Pancreas (tissue), 10 donors: ENCODE results near the gene NTSR1. TPM values are rescaled to one million over a fixed set of nuclear protein-coding genes. Genes with fewer than 3 reads are reported as not detected.

Source experiments
- ATAC-seq, 4 donors: fragments of 200-7000 bp; cut with Tn5 transposase; one replicate each; pipeline versions ENCODE4 v1.8.0 to v1.9.1; 2020; ENCODE audit warnings: mild to moderate bottlenecking in 4 of 4, moderate library complexity in 4 of 4
- DNase-seq, 6 donors: peaks; one replicate each; pipeline ENCODE4 v3.0.0-alpha.2; 2020
- FAIRE-seq: peaks from 2 replicates; lab custom pipeline; 2012; peaks lifted over from hg19 to GRCh38; lab: Jason Lieb, UNC
- H3K27ac ChIP-seq, 4 donors: fragments of 200-600 bp; sonication (generic); 1 replicate in 3 of 4; 2 replicates in 1 of 4; pipeline versions ENCODE4 v1.5.0 to v1.8.0; 2020
- H3K27me3 ChIP-seq, 4 donors: fragments of 200-600 bp; one replicate each; pipeline ENCODE4 v1.8.0; 2021
- H3K36me3 ChIP-seq, 3 donors: fragments of 200-600 bp; sonication (generic) in 1 of 3; one replicate each; pipeline versions ENCODE4 v1.5.0 to v1.8.0; 2020 to 2021
- H3K4me1 ChIP-seq, 3 donors: fragments of 200-600 bp; one replicate each; pipeline ENCODE4 v1.8.0; 2021
- H3K4me3 ChIP-seq, 4 donors: fragments of 200-600 bp; sonication (generic) in 2 of 4; one replicate each; pipeline versions ENCODE4 v1.5.0 to v1.8.0; 2020 to 2021
- H3K9me3 ChIP-seq, 4 donors: fragments of 200-600 bp; one replicate each; pipeline ENCODE4 v1.8.0; 2021
- CTCF ChIP-seq, 4 donors: fragments of 200-600 bp; sonication (generic) in 3 of 4; IDR thresholded peaks; one replicate each; pipeline versions ENCODE4 v1.5.0 to v1.8.0; 2021; ENCODE audit warnings: antibody characterized with exemption in 4 of 4
- WGBS, 2 donors: extraction: QIAGEN DNeasy Blood & Tissue Kit; methylation state at CpG; one replicate each; pipeline ENCODE4 v1.1.7; 2013; 5-methylcytosine and 5-hydroxymethylcytosine counted together
- intact Hi-C, 3 donors: fragments of 100-400 bp; cut with DNase I; formaldehyde crosslinking; loops; one replicate each; pipeline versions ENCODE4 v1.11.1 to v1.14.2; 2022
- polyA plus RNA-seq, 2 donors: library from polyadenylated mRNA; stranded (reverse); fragments of 200-250 nt; gene quantifications; one replicate each; pipeline ENCODE4 v1.2.3, GENCODE V29; 2013
- total RNA-seq, 6 donors: library from RNA; stranded (reverse); fragmentation: NEBNext Ultra II Directional in 4 of 6; extraction: Animal tissue kit (Norgen Biotek cat#: 25700) in 4 of 6; gene quantifications; one replicate each; pipeline versions ENCODE4 v1.2.1 to v1.2.4, GENCODE V29; 2021 to 2023
- donor health status: healthy with polysubstance abuse.
- donor health status: DM: no; HTN: no; CAD: no; lungs with moderate emphysema.
- donor health status: DM: no; HTN: no; CAD: no.
- donor health status: control.
- donor health status: control.
- donor health status: Bipolar disorder and iron deficiency.
- donor health status: DM: yes; HTN: yes; CAD: no.
- donor health status: DM: no; HTN: no; CAD: no.
- donor health status: DM: no; HTN: no; CAD: no.
- donor health status: DM: yes; HTN: yes; CAD: no.

NTSR1 gene
- total and polyA plus RNA-seq, 8 donors = 0.02 to 0.15 (median 0.09) TPM; not detected in 2

GRCh38 chr20:62811720-62812119 is 103.1 kb downstream of the NTSR1 start:
- intact Hi-C loops = no loop called here
- 88 to 91% methylated on average over 9 to 10 of the region's 10 CpGs for whole genome bisulfite sequencing, 2 donors
- no peak for TF ChIP-seq CTCF (IDR thresholded peaks at IDR 0.05)
- Histone ChIP-seq H3K27ac (no peak overlapping the region), H3K36me3 (peaks cover 0 to 47% (median 22%) of the 10 kb centered on the region in 3 donors), H3K4me3 (no peak overlapping the region), H3K4me1 (no peaks in the 10 kb centered on the region), H3K9me3 (no peaks in the 10 kb centered on the region), H3K27me3 (no peaks in the 10 kb centered on the region)
- FAIRE-seq (no peak), DNase-seq (no peak), ATAC-seq (no peak)

Other genes with a start within 250 kb of the NTSR1 start
- gene GATA5, start 232.8 kb upstream of the NTSR1 start, total RNA-seq = under 1 TPM in 1 of 6 donors, not detected in 5; 0.34 TPM
- under 1 TPM; 0.02 to 0.15 TPM for gene GATA5, start 232.8 kb upstream of the NTSR1 start, polyA plus RNA-seq
- gene SLCO4A1, start 66.3 kb upstream of the NTSR1 start, total RNA-seq = 1 to 10 TPM; 1.2 to 5.1 (median 1.8) TPM
- gene SLCO4A1, start 66.3 kb upstream of the NTSR1 start, polyA plus RNA-seq = 10 to 100 TPM in 1 of 2 donors, 1 to 10 TPM in 1; 7.4 to 15.9 TPM
- 1 to 10 TPM; 2.6 to 4.4 (median 3.7) TPM for gene MRGBP, start 87.6 kb downstream of the NTSR1 start, total RNA-seq
- 10 to 100 TPM in 1 of 2 donors, 1 to 10 TPM in 1; 5.3 to 11.3 TPM for gene MRGBP, start 87.6 kb downstream of the NTSR1 start, polyA plus RNA-seq
- gene OGFR, start 96.0 kb downstream of the NTSR1 start, total RNA-seq = 10 to 100 TPM; 18.1 to 25.4 (median 21.0) TPM
- gene OGFR, start 96.0 kb downstream of the NTSR1 start, polyA plus RNA-seq = 10 to 100 TPM; 50.8 to 79.5 TPM
- 10 to 100 TPM in 1 of 6 donors, 1 to 10 TPM in 5; 1.7 to 35.2 (median 7.3) TPM for gene COL9A3, start 108.2 kb downstream of the NTSR1 start, total RNA-seq
- gene COL9A3, start 108.2 kb downstream of the NTSR1 start, polyA plus RNA-seq = 100 to 1,000 TPM; 149 to 183 TPM
- gene TCFL5, start 153.0 kb downstream of the NTSR1 start, total RNA-seq = 1 to 10 TPM; 3.5 to 4.9 (median 4.0) TPM
- 1 to 10 TPM; 2.5 to 4.9 TPM for gene TCFL5, start 153.0 kb downstream of the NTSR1 start, polyA plus RNA-seq
- gene DIDO1, start 217.7 kb downstream of the NTSR1 start, total RNA-seq = 10 to 100 TPM; 16.7 to 29.8 (median 18.5) TPM
- 10 to 100 TPM; 17.3 to 21.2 TPM for gene DIDO1, start 217.7 kb downstream of the NTSR1 start, polyA plus RNA-seq
- 10 to 100 TPM; 13.1 to 22.4 (median 16.6) TPM for gene GID8, start 229.3 kb downstream of the NTSR1 start, total RNA-seq
- 10 to 100 TPM in 1 of 2 donors, 1 to 10 TPM in 1; 6.0 to 14.6 TPM for gene GID8, start 229.3 kb downstream of the NTSR1 start, polyA plus RNA-seq
- gene SLC17A9, start 243.9 kb downstream of the NTSR1 start, total RNA-seq = 1 to 10 TPM in 5 of 6 donors, under 1 TPM in 1; 0.63 to 7.7 (median 2.3) TPM
- 1 to 10 TPM; 3.5 to 6.2 TPM for gene SLC17A9, start 243.9 kb downstream of the NTSR1 start, polyA plus RNA-seq